PC-9 (cell line): ENCODE measurements around the gene TAF11L5. TPM values are rescaled to one million over a fixed set of nuclear protein-coding genes. Genes with fewer than 3 reads are reported as not detected.
"Not testable (repeated sequence)": the region's sequence is repeated elsewhere in the genome, so short reads cannot be mapped to it uniquely, and the experiment has no call there.

Source experiments
- BruUV-seq: library from RNA; stranded (reverse); fragments of 400-500 nt; replicated peaks from 2 replicates; lab custom pipeline; 2021; lab: Mats Ljungman, UMichigan
- CTCF ChIA-PET: fragments of 300-600 bp; sonication (Branson Sonifier 250); formaldehyde crosslinking; loops from one replicate; lab custom pipeline; 2022; ENCODE audit warnings: antibody characterized with exemption; lab: Charles Lee
- POLR2A ChIA-PET: fragments of 300-600 bp; sonication (Branson Sonifier 250); formaldehyde crosslinking; loops from one replicate; lab custom pipeline; 2022; ENCODE audit warnings: antibody characterized with exemption; ENCODE audit not compliant: unreplicated experiment; lab: Charles Lee
- DNase-seq, 2 experiments: peaks; one replicate each; pipeline versions ENCODE4 v3.0.0 to v3.0.0-alpha.2; 2015 to 2022; ENCODE audit warnings: mixed read lengths in 1 of 2
- H2AFZ ChIP-seq: fragments of 200-600 bp; sonication (generic); 2 replicates; pipeline ENCODE4 v1.8.1; 2017; ENCODE audit warnings: antibody characterized with exemption
- H3F3A ChIP-seq: fragments of 200-600 bp; sonication (generic); 2 replicates; pipeline ENCODE4 v1.8.1; 2017; ENCODE audit warnings: antibody characterized with exemption, mild to moderate bottlenecking, low read depth; ENCODE audit not compliant: insufficient read depth
- H3K27ac ChIP-seq: fragments of 200-600 bp; sonication (generic); 2 replicates; pipeline ENCODE4 v1.6.1; 2016; ENCODE audit warnings: mixed run types
- H3K27me3 ChIP-seq: fragments of 200-600 bp; sonication (generic); 2 replicates; pipeline ENCODE4 v1.6.1; 2016; ENCODE audit warnings: low read depth, mixed run types; ENCODE audit not compliant: insufficient read depth
- H3K36me3 ChIP-seq: fragments of 200-600 bp; sonication (generic); 2 replicates; pipeline ENCODE4 v1.6.1; 2016; ENCODE audit warnings: low read depth, mixed run types
- H3K4me1 ChIP-seq: fragments of 200-600 bp; sonication (generic); replicated peaks from 2 replicates; pipeline ENCODE4 v1.6.1; 2016; ENCODE audit warnings: mixed run types; ENCODE audit not compliant: insufficient read depth
- H3K4me2 ChIP-seq: fragments of 200-600 bp; sonication (generic); 2 replicates; pipeline ENCODE4 v1.6.1; 2017; ENCODE audit warnings: mixed run types
- H3K4me3 ChIP-seq: fragments of 200-600 bp; sonication (generic); 2 replicates; pipeline ENCODE4 v1.6.1; 2016; ENCODE audit warnings: mixed run types
- H3K79me2 ChIP-seq: fragments of 200-600 bp; sonication (generic); 2 replicates; pipeline ENCODE4 v1.6.1; 2017; ENCODE audit warnings: low read depth, mixed run types
- H3K9me2 ChIP-seq: fragments of 200-600 bp; sonication (generic); 2 replicates; pipeline ENCODE4 v1.8.1; 2017; ENCODE audit warnings: mild to moderate bottlenecking; ENCODE audit not compliant: insufficient read depth
- H3K9me3 ChIP-seq: fragments of 200-600 bp; sonication (generic); 2 replicates; pipeline ENCODE4 v1.8.1; 2016; ENCODE audit warnings: low read depth; ENCODE audit not compliant: insufficient read depth
- H4K20me1 ChIP-seq: fragments of 200-600 bp; sonication (generic); 2 replicates; pipeline ENCODE4 v1.8.1; 2017; ENCODE audit not compliant: insufficient read depth
- EZH2 ChIP-seq: fragments of 200-600 bp; sonication (generic); IDR thresholded peaks from 2 replicates; pipeline ENCODE4 v1.8.0; 2017; ENCODE audit warnings: antibody characterized with exemption, low read depth
- intact Hi-C: fragments of 100-400 bp; cut with micrococcal nuclease; formaldehyde crosslinking; loops from one replicate; pipeline ENCODE4 v1.10.0; 2022; ENCODE audit not compliant: unreplicated experiment
- total RNA-seq: library from RNA; stranded (reverse); gene quantifications from 2 replicates; pipeline ENCODE4 v1.2.3, GENCODE V29; 2021
- TF ChIP-seq, protein P1 (sequence below): fragments of 200-600 bp; sonication (generic); conservative IDR thresholded peaks from 2 replicates; pipeline ENCODE4 v1.6.1; 2017; ENCODE audit warnings: mixed run types, antibody characterized with exemption, mild to moderate bottlenecking, moderate library complexity

TAF11L5 gene
- total RNA-seq, 1 experiment from 2014 or later = not detected

GRCh38 chr5:17481378-17481777 is 43.7 kb upstream of the TAF11L5 start:
- intact Hi-C loops = no loop called here
- peaks cover 23% of the 10 kb centered on the region for H3K27me3 ChIP-seq
- H3K4me2 ChIP-seq = no peak overlapping the region
- no peak overlapping the region for H2AFZ ChIP-seq
- H3K9me3 ChIP-seq = no peaks in the 10 kb centered on the region
- H4K20me1 ChIP-seq = no peaks in the 10 kb centered on the region
- POLR2A ChIA-PET = no interaction called here
- no peaks in the 10 kb centered on the region for H3F3A ChIP-seq
- H3K9me2 ChIP-seq = no peaks in the 10 kb centered on the region
- TF ChIP-seq, protein P1, sequence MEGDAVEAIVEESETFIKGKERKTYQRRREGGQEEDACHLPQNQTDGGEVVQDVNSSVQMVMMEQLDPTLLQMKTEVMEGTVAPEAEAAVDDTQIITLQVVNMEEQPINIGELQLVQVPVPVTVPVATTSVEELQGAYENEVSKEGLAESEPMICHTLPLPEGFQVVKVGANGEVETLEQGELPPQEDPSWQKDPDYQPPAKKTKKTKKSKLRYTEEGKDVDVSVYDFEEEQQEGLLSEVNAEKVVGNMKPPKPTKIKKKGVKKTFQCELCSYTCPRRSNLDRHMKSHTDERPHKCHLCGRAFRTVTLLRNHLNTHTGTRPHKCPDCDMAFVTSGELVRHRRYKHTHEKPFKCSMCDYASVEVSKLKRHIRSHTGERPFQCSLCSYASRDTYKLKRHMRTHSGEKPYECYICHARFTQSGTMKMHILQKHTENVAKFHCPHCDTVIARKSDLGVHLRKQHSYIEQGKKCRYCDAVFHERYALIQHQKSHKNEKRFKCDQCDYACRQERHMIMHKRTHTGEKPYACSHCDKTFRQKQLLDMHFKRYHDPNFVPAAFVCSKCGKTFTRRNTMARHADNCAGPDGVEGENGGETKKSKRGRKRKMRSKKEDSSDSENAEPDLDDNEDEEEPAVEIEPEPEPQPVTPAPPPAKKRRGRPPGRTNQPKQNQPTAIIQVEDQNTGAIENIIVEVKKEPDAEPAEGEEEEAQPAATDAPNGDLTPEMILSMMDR = no peak
- no peak for TF ChIP-seq EZH2
- H3K27ac ChIP-seq = no peak overlapping the region
- CTCF ChIA-PET = no interaction called here
- H3K4me3 ChIP-seq = no peak overlapping the region
- H3K36me3 ChIP-seq = no peaks in the 10 kb centered on the region
- H3K4me1 ChIP-seq = no peaks in the 10 kb centered on the region
- no TSS peak for BruUV-seq
- DNase-seq = no peak
- no peaks in the 10 kb centered on the region for H3K79me2 ChIP-seq

- Histone ChIP-seq H3K4me2 (no peak overlapping the region), H3F3A (no peaks in the 10 kb centered on the region), H3K9me2 (no peaks in the 10 kb centered on the region), H2AFZ (no peak overlapping the region), H3K9me3 (no peaks in the 10 kb centered on the region), H3K79me2 (no peaks in the 10 kb centered on the region), H4K20me1 (no peaks in the 10 kb centered on the region), H3K4me3 (no peak overlapping the region), H3K27ac (no peak overlapping the region), H3K27me3 (peaks cover 14% of the 10 kb centered on the region), H3K36me3 (no peaks in the 10 kb centered on the region), H3K4me1 (no peaks in the 10 kb centered on the region)
- ChIA-PET CTCF (no interaction called here), POLR2A (no interaction called here)
- TF ChIP-seq, protein P1 = no peak
- no peak for TF ChIP-seq EZH2
- BruUV-seq = no TSS peak
- no peak for DNase-seq
- intact Hi-C loops = no loop called here
Measured at GRCh38 chr5:17482790-17483189, 42.2 kb upstream of the TAF11L5 start.

- H3K27me3 ChIP-seq, H3K9me2 ChIP-seq, BruUV-seq, H3K36me3 ChIP-seq, H3F3A ChIP-seq, H2AFZ ChIP-seq, H3K4me1 ChIP-seq, H3K79me2 ChIP-seq, H3K4me3 ChIP-seq, intact Hi-C loops, CTCF ChIA-PET, H4K20me1 ChIP-seq, POLR2A ChIA-PET, H3K9me3 ChIP-seq, DNase-seq, H3K27ac ChIP-seq, H3K4me2 ChIP-seq: not testable (repeated sequence)
Measured at GRCh38 chr5:17486464-17487173, 38.4 kb upstream of the TAF11L5 start.

- Histone ChIP-seq H3K4me2 (no peak overlapping the region), H3K36me3 (no peaks in the 10 kb centered on the region), H3K27ac (no peak overlapping the region), H3K9me2 (no peaks in the 10 kb centered on the region), H3K27me3 (peaks cover 7% of the 10 kb centered on the region), H3K9me3 (no peaks in the 10 kb centered on the region), H3K4me3 (no peak overlapping the region), H2AFZ (no peak overlapping the region), H3K79me2 (no peaks in the 10 kb centered on the region), H3K4me1 (no peaks in the 10 kb centered on the region), H3F3A (no peaks in the 10 kb centered on the region), H4K20me1 (no peaks in the 10 kb centered on the region)
- no TSS peak for BruUV-seq
- ChIA-PET CTCF (no interaction called here), POLR2A (no interaction called here)
- no peak for TF ChIP-seq EZH2
- TF ChIP-seq, protein P1 = no peak
- DNase-seq = no peak
- intact Hi-C loops = no loop called here
Measured at GRCh38 chr5:17487174-17487512, 37.9 kb upstream of the TAF11L5 start.

GRCh38 chr5:17491257-17491656 is 33.8 kb upstream of the TAF11L5 start:
- POLR2A ChIA-PET, H3K4me3 ChIP-seq, H2AFZ ChIP-seq, intact Hi-C loops, H3K9me2 ChIP-seq, CTCF ChIA-PET, H3K4me1 ChIP-seq, H3K79me2 ChIP-seq, H3K4me2 ChIP-seq, DNase-seq, H3K36me3 ChIP-seq, H4K20me1 ChIP-seq, H3K9me3 ChIP-seq, H3K27ac ChIP-seq, BruUV-seq, H3F3A ChIP-seq: not testable (repeated sequence)
- H3K27me3 ChIP-seq = peaks cover 22% of the 10 kb centered on the region; the same call in 1 of the 2 replicates
